GM18870 (cell line): ENCODE data around the gene TRIB2.

Source experiments
- ATAC-seq: cut with Tn5 transposase; IDR thresholded peaks from one replicate; pipeline ENCODE4 v1.9.1; 2021; ENCODE audit warnings: moderate library complexity; ENCODE audit not compliant: unreplicated experiment

Gene TRIB2

GRCh38 chr2:12719400-12720277 is 2.9 kb downstream of the TRIB2 start:
- no peak for ATAC-seq

- no peak for ATAC-seq
Observed at GRCh38 chr2:12720278-12720620, 3.5 kb downstream of the TRIB2 start.

- no peak for ATAC-seq
Observed at GRCh38 chr2:12720754-12721378, 4.1 kb downstream of the TRIB2 start.

GRCh38 chr2:12721566-12722446 is 5.1 kb downstream of the TRIB2 start:
- ATAC-seq, result no peak

DNA sequence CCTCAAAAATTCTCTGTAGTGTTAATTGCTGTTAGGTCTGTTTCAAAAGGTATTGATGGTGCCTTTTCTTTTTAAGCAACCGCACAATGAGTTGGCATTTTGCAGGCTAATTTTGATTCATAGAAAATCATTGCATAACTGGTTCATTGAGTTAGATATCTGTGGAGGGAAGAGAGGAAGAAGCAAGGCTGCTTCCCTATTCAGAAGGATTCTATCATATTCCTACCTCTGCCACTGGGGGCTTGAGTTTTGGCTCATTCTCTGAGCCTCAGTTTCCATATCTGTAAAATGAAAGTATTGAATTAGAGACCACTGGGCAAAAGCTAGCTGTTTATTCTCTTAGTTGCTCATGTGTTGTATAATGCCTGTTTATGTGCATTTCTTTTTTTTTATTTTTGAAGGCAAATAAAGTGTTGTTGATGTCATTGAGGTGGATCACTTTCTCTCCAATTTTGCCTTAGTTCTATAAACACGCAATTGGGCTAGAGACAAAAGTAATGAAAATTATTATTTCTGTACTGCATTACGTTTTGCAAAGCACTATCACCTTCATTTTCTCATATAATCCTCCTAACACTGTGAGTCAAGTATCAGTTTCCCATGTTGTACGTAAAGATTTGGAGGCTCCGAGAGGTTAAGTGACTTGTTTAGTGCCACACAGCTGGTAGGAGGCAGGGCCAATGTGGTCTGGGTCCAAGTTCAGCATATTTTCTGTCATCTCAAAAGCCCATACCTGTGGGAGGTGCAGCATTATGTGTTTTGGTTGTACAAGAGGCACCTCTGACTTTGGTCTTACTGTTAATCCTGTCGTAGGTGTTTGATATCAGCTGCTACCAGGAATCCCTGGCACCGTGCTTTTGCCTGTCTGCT is 5.9 kb downstream of the TRIB2 start:
- no peak for ATAC-seq

DNA sequence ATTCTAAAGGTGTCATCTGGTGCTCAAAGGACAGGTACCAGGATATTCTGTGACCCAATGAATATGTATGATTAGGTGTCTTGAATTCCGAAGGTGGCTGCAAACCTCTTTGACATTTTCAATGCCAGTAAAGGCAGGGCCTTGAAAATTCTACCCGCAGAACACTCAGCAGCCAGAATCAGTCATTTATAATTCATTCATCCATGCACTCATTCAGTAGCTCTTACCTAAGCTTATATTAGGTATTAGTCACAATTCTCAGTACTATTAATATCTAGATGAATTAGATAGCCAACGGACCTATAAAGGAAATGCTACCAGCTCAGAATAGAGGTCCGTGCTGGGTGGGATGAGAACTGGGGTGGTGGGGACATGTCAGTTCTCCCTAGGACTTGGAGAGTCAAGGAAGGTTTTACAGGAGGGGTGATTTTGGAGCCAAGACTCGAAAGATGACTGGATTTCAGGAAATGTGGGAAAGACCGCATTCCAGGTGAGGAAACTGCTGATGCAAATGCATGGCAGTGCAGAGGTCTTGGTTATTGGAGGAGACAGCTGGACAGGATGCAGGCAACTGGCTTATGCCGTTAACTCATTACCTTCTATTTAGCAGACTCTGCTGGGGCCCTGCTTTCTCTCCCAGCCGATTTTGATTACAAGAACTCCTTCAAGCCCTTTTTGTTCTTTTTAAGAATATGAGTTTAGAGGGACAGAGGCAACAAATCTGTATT is 7.2 kb downstream of the TRIB2 start:
- no peak for ATAC-seq

DNA sequence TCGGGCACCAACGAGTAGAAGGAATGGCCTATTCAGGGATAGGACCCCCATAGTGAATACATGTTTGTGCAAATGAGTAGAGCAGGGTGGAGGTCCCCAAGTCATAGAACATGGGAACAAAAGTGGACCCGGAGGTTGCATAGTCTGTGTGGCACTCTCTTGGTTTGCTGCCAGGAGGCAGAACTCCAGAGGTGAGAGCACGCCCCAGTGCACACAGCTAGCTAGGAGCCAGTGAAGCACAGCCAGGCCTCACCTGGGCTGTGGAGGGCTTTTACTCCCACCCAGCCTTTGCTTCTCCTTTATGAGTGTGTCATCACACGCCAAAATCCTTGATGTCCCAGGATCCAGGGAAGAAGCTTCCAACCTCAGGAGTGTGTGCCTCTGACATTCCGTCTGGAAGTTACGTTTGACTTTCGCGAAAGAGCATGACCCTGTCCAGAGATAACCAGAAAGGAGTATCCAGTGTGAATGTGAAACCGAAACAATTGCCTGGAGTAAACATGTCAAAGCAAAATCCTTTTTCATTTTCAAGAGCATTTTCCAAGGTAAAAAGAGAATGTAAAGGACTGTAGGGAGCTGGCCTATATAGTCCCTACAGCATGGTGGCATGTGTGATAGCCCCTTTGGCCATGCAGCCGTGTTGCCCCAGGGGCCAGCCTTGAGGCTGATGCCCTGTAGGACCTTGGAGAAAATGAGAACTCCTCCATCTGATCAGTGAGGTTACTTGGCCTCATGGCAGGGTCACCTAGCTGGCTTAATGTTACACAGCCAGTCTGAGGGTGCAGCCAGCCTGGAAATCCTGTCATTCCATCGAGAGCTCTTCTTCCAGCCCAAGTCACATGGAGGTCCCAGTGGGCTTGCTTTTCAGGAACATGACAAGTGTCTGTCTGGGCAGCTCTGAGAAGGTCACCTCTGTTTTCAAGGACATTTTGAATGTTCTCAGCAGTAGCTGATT is 8.8 kb downstream of the TRIB2 start:
- no peak for ATAC-seq

DNA sequence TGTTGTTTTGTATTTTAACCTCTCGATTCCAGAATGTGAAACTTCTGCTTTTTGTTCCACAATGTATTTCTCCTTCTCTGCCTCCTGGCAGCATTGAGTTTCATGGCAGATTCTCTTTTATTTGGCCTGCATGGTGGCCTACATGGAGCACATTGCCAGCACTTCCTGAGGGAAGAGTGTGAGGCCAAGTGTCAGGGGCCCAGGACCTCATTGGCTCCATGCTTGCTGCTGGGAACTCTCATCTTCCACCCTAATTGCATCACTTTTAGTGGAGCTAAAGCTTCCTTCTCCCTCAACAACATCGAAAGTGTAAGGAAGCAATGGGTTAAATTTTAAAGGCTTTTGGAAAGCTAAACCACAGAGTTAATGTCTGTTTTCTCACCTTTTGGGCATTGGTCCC is 9.5 kb downstream of the TRIB2 start:
- no peak for ATAC-seq

GRCh38 chr2:12727065-12727464 is 10.3 kb downstream of the TRIB2 start:
- no peak for ATAC-seq

DNA sequence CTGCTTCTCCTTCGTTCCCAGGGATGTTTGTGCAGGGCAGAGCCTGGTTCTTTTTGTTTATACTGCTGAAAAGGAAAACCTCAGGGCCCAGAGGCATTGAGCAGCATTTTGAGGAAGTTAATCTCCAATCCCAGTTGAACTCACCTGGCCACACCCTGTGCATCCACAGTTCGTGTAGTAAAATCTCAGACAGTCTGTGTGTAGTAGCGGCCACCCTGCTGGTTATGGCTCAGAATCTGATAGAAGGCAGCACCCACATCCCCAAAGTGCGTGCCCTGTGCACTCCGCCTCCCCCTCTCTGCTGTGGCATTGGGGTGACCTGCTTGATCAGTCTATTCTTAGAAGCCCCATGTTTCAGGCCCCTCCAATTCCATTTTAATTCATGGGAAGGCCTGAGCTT is 10.9 kb downstream of the TRIB2 start:
- ATAC-seq, result no peak

- ATAC-seq, result peak; percentile 95
Observed at GRCh38 chr2:12728221-12728777, 11.6 kb downstream of the TRIB2 start.

- no peak for ATAC-seq
Observed at GRCh38 chr2:12730265-12730664, 13.5 kb downstream of the TRIB2 start.

GRCh38 chr2:12731701-12732280 is 15.1 kb downstream of the TRIB2 start:
- no peak for ATAC-seq

DNA sequence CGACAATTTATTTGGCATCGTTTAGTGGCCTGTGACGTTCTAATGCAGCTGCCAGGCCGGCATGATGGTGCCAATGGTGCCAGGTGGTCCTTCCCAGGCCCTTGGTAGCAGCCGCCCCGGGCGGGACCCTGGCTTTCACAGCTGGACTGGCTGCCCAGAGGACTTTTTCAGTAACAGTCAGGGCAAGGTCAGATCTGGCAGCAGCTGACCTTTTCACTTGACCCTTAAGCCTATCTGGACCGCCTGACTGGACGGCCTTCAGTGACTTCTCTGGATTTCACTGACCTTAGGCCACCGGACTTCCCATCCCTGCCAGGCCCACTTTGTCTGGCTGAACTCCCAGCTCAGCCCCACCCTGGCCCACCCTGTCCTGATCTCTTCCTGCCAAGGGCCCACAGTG is 15.9 kb downstream of the TRIB2 start:
- ATAC-seq, result no peak

- no peak for ATAC-seq
Observed at GRCh38 chr2:12733846-12734245, 17.1 kb downstream of the TRIB2 start.

GRCh38 chr2:12734914-12735654 is 18.3 kb downstream of the TRIB2 start:
- ATAC-seq, result no peak

DNA sequence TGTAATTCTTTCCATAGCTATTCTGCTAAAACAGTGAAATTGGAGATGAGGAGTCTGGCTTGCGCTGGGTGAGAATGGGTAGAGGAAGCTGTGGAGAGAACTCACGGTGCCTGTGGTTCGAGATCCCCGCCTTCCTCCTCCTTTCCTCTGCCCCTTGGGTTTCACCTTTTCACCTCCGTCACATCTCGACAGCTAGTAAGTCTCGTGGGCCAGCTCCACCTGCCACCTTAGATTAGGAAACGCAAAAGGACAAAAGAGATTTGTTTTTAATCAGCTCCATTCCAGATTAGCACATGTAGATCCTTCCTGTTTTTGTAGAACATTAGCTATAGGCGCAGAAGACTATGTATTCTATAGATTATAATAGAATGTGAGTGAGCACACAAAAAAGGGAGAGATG is 20.6 kb downstream of the TRIB2 start:
- ATAC-seq, result no peak
